ENCODE results near the gene CLEC1A. TPM values are rescaled to one million over a fixed set of nuclear protein-coding genes. Genes with fewer than 3 reads are reported as not detected.

CLEC1A gene
- total and polyA plus RNA-seq, 7 donors = 1.1 to 4.8 (median 2.0) TPM; not detected in 2

- Histone ChIP-seq H3K9me3 (no peaks in the 10 kb centered on the region), H3K27ac (no peak overlapping the region), H3K36me3 (no peaks in the 10 kb centered on the region), H3K27me3 (no peaks in the 10 kb centered on the region), H3K4me3 (no peak overlapping the region), H3K4me1 (no peaks in the 10 kb centered on the region)
- no peak for DNase-seq
- 49 to 76% methylated on average over 1 of the region's 1 CpG for WGBS, 2 donors
- intact Hi-C loops (cut with DNase I) = no loop called here
- TF ChIP-seq CTCF (IDR thresholded peaks at IDR 0.05) = no peak
- TF ChIP-seq POLR2AphosphoS5 (IDR thresholded peaks at IDR 0.05) = no peak
- no peak for TF ChIP-seq POLR2A (IDR thresholded peaks at IDR 0.05)
- TF ChIP-seq EP300 (IDR thresholded peaks at IDR 0.05) = no peak
Observed at GRCh38 chr12:10126413-10126812, 27.6 kb upstream of the CLEC1A start.

GRCh38 chr12:10122689-10123088 is 23.9 kb upstream of the CLEC1A start:
- no peaks in the 10 kb centered on the region for H3K27me3 ChIP-seq
- 53 to 82% methylated on average over 4 of the region's 4 CpGs for WGBS, 2 donors
- TF ChIP-seq POLR2A (IDR thresholded peaks at IDR 0.05) (no peak), CTCF (IDR thresholded peaks at IDR 0.05) (no peak), EP300 (IDR thresholded peaks at IDR 0.05) (no peak), POLR2AphosphoS5 (IDR thresholded peaks at IDR 0.05) (no peak)

GRCh38 chr12:10121278-10121677 is 22.5 kb upstream of the CLEC1A start:
- intact Hi-C loops (cut with DNase I) = no loop called here
- Histone ChIP-seq H3K27ac (no peak overlapping the region), H3K4me1 (no peaks in the 10 kb centered on the region), H3K27me3 (no peaks in the 10 kb centered on the region), H3K36me3 (no peaks in the 10 kb centered on the region), H3K4me3 (no peak overlapping the region), H3K9me3 (no peaks in the 10 kb centered on the region)
- 55 to 78% methylated on average over 7 of the region's 7 CpGs for WGBS, 2 donors
- DNase-seq = no peak
- no peak for TF ChIP-seq POLR2A (IDR thresholded peaks at IDR 0.05)
- no peak for TF ChIP-seq EP300 (IDR thresholded peaks at IDR 0.05)
- TF ChIP-seq CTCF (IDR thresholded peaks at IDR 0.05) = no peak
- TF ChIP-seq POLR2AphosphoS5 (IDR thresholded peaks at IDR 0.05) = no peak

More at GRCh38 chr12:10122689-10123088, 23.9 kb upstream of the CLEC1A start:
- intact Hi-C loops (cut with DNase I) = no loop called here
- no peak overlapping the region for H3K4me3 ChIP-seq
- no peaks in the 10 kb centered on the region for H3K36me3 ChIP-seq
- H3K4me1 ChIP-seq = no peaks in the 10 kb centered on the region
- no peak for DNase-seq
- H3K9me3 ChIP-seq = no peaks in the 10 kb centered on the region
- no peak overlapping the region for H3K27ac ChIP-seq

- H3K4me3 ChIP-seq = no peak overlapping the region
- no peak overlapping the region for H3K27ac ChIP-seq
- H3K36me3 ChIP-seq = no peaks in the 10 kb centered on the region
- no peak for DNase-seq
- H3K27me3 ChIP-seq = no peaks in the 10 kb centered on the region
- no peaks in the 10 kb centered on the region for H3K9me3 ChIP-seq
- H3K4me1 ChIP-seq = no peaks in the 10 kb centered on the region
- intact Hi-C loops (cut with DNase I) = no loop called here
- 77 to 83% methylated on average over 3 of the region's 3 CpGs for WGBS, 2 donors
- TF ChIP-seq EP300 (IDR thresholded peaks at IDR 0.05) (no peak), CTCF (IDR thresholded peaks at IDR 0.05) (no peak), POLR2AphosphoS5 (IDR thresholded peaks at IDR 0.05) (no peak), POLR2A (IDR thresholded peaks at IDR 0.05) (no peak)
Observed at GRCh38 chr12:10119066-10119465, 20.3 kb upstream of the CLEC1A start.

- no peak for DNase-seq
- no peak overlapping the region for H3K27ac ChIP-seq
- 86 to 89% methylated on average over 7 of the region's 7 CpGs for WGBS, 2 donors
Observed at GRCh38 chr12:10115890-10116289, 17.1 kb upstream of the CLEC1A start.

More at GRCh38 chr12:10115890-10116289, 17.1 kb upstream of the CLEC1A start:
- no peaks in the 10 kb centered on the region for H3K4me1 ChIP-seq
- no peaks in the 10 kb centered on the region for H3K27me3 ChIP-seq
- H3K36me3 ChIP-seq = no peaks in the 10 kb centered on the region
- no peaks in the 10 kb centered on the region for H3K9me3 ChIP-seq
- H3K4me3 ChIP-seq = no peak overlapping the region
- TF ChIP-seq POLR2AphosphoS5 (IDR thresholded peaks at IDR 0.05) (no peak), CTCF (IDR thresholded peaks at IDR 0.05) (no peak), EP300 (IDR thresholded peaks at IDR 0.05) (no peak), POLR2A (IDR thresholded peaks at IDR 0.05) (no peak)
- intact Hi-C loops (cut with DNase I) = no loop called here
